ENCODE measurements around the gene P3R3URF.

The P3R3URF gene

DNA sequence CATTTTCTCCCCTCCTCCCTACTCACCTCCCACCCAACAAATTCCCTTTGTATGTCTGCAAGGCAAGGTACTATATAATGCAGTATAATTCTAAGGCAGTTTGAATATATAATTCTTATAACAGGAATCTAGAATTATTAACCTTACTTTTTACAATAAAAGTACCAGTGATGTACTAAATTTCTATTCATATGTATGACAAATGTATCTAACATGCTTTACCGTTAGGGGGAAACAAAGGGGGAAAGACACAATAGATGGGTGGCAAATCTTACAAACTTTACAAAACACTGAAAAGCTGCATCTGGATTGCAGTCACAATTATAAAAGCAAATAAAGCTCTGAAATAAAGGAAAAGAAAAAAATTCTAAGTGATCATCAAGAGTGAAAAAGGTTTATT is 46.2 kb downstream of the P3R3URF start:
- TF ChIP-seq CTCF (IDR thresholded peaks at IDR 0.05; ENCODE audit: low read depth, low read length, missing control alignments), result no peak
- H3K4me3 ChIP-seq (replicated peaks; ENCODE audit: low read depth, low read length), result peak overlapping the region; percentile 68
- DNase-seq (ENCODE audit: extremely low read depth, low read depth), result no peak

- no peak overlapping the region for H3K4me3 ChIP-seq (replicated peaks; ENCODE audit: low read depth, low read length)
- no peak for DNase-seq (ENCODE audit: extremely low read depth, low read depth)
- TF ChIP-seq CTCF (IDR thresholded peaks at IDR 0.05; ENCODE audit: low read depth, low read length, missing control alignments), result no peak
These were observed 47.9 kb downstream of the P3R3URF start for GRCh38 chr1:46128344-46128743.
